Suppressor macrophage (primary cell): ENCODE data around the gene B3GALT5.
"Not testable (repeated sequence)": the region's sequence is repeated elsewhere in the genome, so short reads cannot be mapped to it uniquely, and the experiment has no call there.

Experiments
- DNase-seq, 4 experiments: peaks; one replicate each; pipeline ENCODE4 v3.0.0-alpha.2; 2020 to 2022
- total RNA-seq, 17 experiments: gene quantifications; one replicate each; lab custom pipeline; 2026; ENCODE audit warnings: mixed read lengths in 6 of 17, inconsistent platforms in 3 of 17; lab: John Stamatoyannopoulos, UW

B3GALT5 gene, protein sequence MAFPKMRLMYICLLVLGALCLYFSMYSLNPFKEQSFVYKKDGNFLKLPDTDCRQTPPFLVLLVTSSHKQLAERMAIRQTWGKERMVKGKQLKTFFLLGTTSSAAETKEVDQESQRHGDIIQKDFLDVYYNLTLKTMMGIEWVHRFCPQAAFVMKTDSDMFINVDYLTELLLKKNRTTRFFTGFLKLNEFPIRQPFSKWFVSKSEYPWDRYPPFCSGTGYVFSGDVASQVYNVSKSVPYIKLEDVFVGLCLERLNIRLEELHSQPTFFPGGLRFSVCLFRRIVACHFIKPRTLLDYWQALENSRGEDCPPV
- total RNA-seq, result 0 to 6.3 (median 0) reads per million in 17 experiments

DNA sequence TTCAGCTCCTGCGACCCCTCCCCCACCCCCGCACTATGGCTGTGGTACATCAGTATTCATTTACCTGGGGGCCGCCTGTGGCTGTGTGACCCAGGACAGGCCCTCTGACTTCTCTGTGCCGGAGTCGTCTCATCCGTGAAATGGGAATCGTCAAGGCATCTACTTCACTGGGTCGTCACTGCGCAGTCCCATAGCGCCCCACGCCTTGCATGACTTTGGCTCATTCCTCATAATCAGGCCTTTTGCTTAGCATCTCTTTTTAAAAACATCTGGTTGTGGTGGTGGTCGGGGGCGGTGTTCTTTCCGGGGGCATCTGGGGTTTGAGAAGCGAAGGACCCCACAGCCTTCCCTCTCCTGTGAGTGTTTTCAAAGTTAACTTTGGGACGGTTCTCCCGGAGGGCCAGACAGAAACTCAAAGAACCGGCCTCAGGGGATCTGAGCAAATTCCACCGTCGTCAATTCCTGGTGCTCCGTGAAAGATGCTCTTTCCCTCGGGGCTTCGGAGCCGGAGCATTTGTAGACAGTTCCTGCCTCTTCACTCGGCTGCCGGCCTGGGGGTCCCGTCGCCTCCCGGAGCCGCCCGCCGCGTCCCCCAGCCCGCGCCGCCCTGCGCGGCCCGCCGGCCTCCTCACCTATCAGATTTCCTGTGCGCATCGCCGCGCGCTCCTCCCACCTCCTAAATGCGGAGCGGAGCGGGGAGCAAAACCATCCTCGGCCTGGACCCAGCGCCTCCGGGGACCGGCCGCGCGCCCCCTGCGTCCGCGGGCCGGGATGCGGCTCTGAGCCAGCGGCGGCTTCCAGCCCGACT lies at the start of gene B3GALT5:
B3GALT5 (plus strand) TSS at position 708 of the 808 bp plus-strand sequence. CDS start 47,620 bp downstream, outside the sequence.
- no peak for DNase-seq

DNA sequence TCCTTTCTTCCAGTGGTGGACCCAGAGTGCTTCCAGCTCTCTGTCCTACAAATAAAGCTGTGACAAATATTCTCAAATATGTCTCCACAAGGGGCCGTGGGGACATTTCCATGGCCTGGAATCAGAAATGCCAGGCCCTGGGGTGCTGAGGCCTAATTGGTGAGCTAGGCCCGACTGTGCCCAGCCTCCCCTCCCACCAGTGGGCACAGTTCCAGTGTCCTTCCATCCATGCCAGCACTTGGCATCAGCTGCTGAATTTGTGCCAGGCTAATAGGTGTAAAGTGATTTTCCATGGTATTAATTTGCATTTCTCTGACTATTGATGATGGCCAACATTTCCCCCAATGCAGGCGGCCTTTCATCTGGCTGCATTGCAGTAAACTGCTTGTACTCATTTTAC lies 48.5 kb upstream of the B3GALT5 start:
- DNase-seq, result no peak

DNA sequence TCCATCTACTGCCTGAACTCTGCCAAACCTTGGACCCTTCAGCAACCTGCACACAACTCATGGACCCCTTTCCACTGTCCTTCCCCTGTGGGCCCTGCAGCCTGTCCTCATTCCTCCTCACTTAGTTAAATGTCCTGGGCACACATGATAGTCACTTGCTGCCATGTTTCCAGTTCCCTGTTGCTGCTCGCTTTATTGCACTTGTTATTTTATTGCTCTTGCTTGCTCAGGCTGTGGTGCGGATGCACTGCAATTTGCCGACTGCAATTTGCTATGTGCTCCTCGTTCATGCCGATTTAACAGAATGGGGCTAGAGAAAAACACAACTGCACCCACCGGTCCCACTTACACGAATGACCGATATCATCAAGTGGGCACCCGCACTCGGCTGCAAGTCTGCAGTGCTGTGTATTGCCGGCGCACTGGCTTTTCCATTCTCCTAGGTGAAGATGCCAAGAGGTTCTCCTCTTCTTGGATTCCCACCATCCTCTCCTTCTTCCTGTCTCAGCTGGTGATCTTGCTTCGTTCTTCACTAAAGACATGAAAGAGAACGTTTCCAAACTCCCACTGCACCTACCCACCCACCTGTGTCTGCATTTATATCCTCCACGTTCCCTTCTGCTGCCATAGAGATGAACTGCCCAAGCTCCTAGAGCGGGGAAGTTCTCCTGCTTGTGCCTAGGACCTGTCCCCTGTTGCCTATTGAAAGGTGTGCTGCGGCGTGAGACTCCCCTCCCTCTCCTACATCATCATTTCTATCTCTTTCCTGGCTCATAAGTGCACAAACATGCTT lies 45.4 kb upstream of the B3GALT5 start:
- no peak for DNase-seq

DNA sequence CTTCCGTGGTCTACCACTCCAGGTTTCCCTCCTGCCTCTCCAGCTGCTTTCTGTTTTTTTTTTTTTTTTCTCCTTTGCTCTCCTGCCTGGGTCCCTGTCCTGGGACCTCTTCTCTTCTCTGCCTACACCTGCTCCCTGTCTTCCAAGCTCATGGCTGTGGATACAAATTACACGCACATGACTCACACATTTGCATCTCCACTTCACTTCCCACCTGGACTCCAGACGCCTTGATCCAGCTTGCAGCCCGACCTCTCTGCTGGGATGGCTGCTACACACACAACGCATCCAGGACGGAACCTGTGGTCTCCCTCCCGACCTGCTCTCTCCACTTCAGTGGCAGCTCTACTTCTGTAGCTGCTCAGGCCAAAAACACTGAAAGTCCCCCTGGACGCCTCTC lies 44.4 kb upstream of the B3GALT5 start:
- DNase-seq, result no peak

GRCh38 chr21:39575775-39576174 lies 37.0 kb upstream of the B3GALT5 start:
- DNase-seq, result no peak

DNA sequence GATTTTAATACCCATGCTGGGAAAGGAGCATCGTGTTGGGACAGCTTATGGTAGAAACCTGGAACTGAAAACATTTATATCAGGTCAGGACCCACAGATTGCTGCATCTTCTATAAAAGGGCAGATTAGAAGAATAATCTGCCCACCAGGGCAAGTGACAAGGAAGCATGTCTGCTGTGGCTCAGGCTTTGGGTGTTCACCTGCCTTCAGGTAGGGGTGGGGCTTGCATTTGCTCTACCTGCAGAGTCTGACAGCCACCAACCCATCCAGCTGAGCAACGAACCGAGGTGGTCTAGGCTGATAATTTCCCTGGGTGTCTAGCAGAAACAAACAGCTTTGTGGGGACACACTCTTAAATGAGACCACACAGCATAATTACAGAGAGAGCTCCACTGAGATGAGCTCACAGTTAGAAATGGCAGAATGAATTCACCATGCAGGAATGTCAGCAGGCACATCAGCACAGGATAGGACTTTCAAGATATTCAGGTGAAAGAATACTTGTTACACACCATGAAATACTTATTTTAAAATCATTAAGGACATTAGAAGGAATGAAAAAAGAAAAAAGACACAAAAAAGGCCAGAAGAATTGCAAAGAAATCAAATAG lies 36.1 kb upstream of the B3GALT5 start:
- DNase-seq, result no peak

DNA sequence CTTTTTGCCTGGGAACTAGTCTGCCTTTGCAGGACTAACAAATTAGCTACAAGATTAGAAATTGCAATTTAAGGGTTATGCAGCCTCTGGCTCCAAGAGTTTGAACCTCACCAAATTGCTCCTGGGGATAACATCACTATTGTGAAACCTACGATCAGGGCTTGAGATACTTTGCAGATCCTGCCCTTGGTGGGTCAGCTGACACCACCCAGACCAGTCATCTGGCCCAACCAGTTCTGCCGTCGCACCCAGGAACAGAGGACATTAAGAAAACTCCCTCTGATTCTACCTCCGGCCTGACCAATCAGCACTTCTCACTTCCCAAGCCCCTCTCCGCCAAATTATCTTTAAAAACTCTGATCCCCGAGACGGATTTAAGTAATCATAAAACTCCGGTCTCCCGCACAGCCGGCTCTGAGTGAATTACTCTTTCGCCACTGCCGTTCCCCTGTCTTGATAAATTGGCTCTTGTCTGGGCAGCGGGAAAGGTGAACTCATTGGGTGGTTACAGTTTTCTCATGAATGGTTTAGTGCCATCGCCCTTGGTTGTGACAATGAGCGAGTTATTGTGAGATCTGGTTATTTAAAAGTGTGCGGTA lies 32.9 kb upstream of the B3GALT5 start:
- DNase-seq, result no peak

DNA sequence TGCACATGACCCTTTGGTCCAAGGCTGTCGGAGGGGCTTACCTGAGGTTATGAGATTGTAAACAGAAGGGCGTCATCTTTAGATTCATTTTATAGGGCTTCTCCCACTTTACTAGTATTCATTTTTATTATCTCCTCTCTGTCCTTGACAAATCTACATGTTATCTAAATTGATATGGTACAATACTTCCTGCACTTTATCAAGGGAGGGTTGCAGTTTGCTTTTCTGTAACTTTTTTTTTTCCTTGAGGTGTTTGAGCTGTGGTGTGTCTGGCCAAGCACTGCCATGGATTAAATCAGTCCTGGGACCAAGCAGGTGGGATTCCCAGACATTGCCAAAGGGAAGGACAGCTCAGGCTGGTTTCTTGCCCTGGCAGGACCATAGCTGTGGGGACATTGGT lies 32.0 kb upstream of the B3GALT5 start:
- no peak for DNase-seq

GRCh38 chr21:39581414-39581813 lies 31.3 kb upstream of the B3GALT5 start:
- DNase-seq, result no peak

DNA sequence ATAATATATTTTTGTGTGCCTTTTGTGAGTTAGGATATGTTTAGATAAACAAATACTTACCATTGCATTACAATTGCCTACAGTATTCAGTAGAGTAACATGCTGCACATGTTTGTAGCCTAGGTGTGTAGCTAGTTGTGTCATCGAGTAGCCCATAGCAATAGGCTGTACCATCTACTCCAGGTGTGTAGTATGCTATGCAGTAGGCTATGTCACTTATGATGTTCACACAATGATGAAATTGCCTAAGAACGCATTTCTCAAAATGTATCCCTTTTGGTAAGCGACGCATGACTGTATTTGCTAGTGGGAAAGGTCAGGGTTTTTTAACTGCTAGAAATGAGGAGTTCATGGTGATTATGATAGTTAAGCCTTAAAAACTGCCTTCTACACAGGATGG lies 30.0 kb upstream of the B3GALT5 start:
- no peak for DNase-seq

DNA sequence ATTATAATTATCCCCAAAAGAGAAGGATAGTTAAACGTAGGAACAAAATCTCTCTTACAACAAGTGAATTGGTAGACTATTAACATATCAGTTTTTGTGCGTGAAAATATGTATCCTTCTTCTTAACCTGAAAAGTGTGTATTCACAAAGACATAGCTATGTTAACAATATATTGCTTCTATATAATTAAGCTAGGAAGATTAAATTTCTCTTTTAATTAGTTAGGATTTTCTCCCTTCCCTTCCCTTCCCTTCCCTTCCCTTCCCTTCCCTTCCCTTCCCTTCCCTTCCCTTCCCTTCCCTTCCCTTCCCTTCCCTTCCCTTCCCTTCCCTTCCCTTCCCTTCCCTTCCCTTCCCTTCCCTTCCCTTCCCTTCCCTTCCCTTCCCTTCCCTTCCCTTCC lies 29.2 kb upstream of the B3GALT5 start:
- not testable (repeated sequence) for DNase-seq

GRCh38 chr21:39587376-39587775 lies 25.4 kb upstream of the B3GALT5 start:
- no peak for DNase-seq

- no peak for DNase-seq
These were observed 23.9 kb upstream of the B3GALT5 start for GRCh38 chr21:39588884-39589283.

GRCh38 chr21:39593522-39593921 lies 19.2 kb upstream of the B3GALT5 start:
- DNase-seq, result no peak

DNA sequence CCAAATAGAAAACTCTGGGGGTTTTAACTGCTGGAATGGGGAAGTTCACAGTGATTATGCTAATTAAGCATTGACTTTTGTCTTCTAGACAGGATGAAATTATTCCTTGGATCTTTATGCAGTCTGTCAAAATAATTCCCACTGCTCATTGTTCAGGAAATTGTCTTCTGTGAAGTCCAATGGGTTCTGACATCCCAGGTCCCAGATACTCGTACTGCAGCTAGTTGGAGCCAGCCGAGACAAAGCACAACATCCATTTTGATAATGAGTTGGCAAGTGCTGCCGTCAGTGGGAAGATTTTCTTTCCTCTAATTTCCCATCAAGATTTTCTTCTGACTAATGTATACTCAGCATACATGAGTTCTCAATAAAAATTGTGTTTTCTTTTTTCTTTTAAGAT lies 17.3 kb upstream of the B3GALT5 start:
- no peak for DNase-seq

- no peak for DNase-seq
These were observed 15.1 kb upstream of the B3GALT5 start for GRCh38 chr21:39597595-39597994.

GRCh38 chr21:39599191-39599970 lies 13.4 kb upstream of the B3GALT5 start:
- no peak for DNase-seq

- DNase-seq, result no peak
These were observed 11.4 kb upstream of the B3GALT5 start for GRCh38 chr21:39601187-39601928.

DNA sequence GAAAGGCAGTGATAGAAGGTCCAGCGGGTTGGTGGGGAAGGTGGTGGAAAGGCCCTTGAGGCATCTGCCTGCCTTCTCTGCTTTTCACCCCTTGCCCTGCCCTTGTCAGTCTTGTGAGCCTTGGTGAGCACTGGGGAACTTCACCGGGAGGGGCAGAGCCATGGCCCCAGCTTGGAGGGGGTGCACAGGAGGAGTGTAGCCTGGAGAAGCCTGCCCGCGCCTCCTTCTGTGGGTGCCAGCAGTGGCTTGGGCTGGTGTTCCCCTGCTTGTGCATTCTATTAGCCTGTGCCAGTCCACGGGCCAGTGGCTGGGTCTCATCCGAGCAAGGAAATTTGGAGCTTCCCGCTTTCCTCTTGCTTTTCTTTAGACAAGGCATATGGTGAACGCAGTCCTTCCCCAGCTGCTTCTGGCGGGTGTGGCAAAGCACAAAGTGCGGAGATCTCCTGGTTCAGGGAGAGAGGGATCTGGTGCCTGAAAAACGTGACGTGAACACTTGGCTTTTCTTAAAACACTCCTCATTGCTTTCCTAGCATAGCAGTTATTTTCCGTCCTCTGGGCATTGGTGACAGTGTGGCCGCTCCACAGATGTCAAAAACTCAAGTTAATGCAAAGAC lies 10.6 kb upstream of the B3GALT5 start:
- DNase-seq, result no peak

DNA sequence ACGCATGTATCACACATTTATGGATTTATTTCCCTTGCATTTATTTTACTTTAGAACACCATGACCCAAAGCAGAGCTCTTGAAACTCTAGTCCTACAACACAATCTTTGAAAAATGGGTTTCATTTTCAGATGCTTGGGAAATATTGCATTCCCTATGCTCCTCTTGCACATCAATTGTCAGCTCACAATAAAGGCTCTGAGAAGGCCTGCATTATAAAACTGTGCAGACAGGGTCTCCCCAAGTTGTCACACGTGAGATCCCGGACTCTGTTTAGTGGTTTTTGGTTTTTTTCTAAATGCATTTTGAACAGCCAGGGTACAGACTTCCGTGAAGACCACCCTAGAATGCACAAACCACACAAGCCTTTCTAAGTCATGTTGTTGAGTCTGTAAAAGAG lies 9.9 kb upstream of the B3GALT5 start:
- no peak for DNase-seq
